Uterus (tissue), 4 donors: ENCODE results near the gene ST7. TPM values are rescaled to one million over a fixed set of nuclear protein-coding genes. Genes with fewer than 3 reads are reported as not detected.

Experiments
- DNase-seq, 2 donors: peaks; one replicate each; pipeline ENCODE4 v3.0.0-alpha.2; 2019 to 2020
- H3K27ac ChIP-seq, 2 donors: fragments of 200-600 bp; sonication (generic); 1 replicate in 1 of 2; 2 replicates in 1 of 2; pipeline ENCODE4 v1.5.1; 2016 to 2018
- H3K27me3 ChIP-seq, 2 donors: fragments of 200-600 bp; sonication (generic); one replicate each; pipeline ENCODE4 v1.5.1; 2018 to 2019; ENCODE audit warnings: control low read depth in 1 of 2
- H3K36me3 ChIP-seq, 2 donors: fragments of 200-600 bp; sonication (generic); one replicate each; pipeline ENCODE4 v1.5.1; 2019; ENCODE audit warnings: control low read depth in 1 of 2
- H3K4me1 ChIP-seq, 2 donors: fragments of 200-600 bp; sonication (generic); one replicate each; pipeline ENCODE4 v1.5.1; 2018 to 2019; ENCODE audit warnings: control low read depth in 1 of 2
- H3K4me3 ChIP-seq, 2 donors: fragments of 200-600 bp; sonication (generic); 1 replicate in 1 of 2; 2 replicates in 1 of 2; pipeline ENCODE4 v1.5.1; 2018 to 2019; ENCODE audit warnings: mild to moderate bottlenecking in 1 of 2
- H3K9me3 ChIP-seq, 2 donors: fragments of 200-600 bp; sonication (generic); one replicate each; pipeline ENCODE4 v1.5.1; 2019; ENCODE audit warnings: control low read depth in 1 of 2
- POLR2A ChIP-seq, 2 donors: fragments of 450-650 bp; IDR thresholded peaks; one replicate each; pipeline ENCODE4 v1.6.1; 2016; ENCODE audit warnings: antibody characterized with exemption in 2 of 2, mild to moderate bottlenecking in 1 of 2, moderate library complexity in 1 of 2
- intact Hi-C: fragments of 100-400 bp; cut with DNase I; formaldehyde crosslinking; loops from one replicate; pipeline ENCODE4 v1.15.1; 2023; ENCODE audit warnings: low total_unique reads
- total RNA-seq, 4 donors: library from RNA; depleted of rRNA in 3 of 4; stranded (reverse); fragments of >200 nt in 3 of 4; gene quantifications; one replicate each; pipeline versions ENCODE4 v1.1.0 to v1.2.4, GENCODE V29; 2014 to 2023
- TF ChIP-seq, protein P1 (sequence below), 4 experiments: fragments of 200-600 bp in 2 of 4; fragments of 450-650 bp in 2 of 4; sonication (generic) in 2 of 4; IDR thresholded peaks; one replicate each; pipeline ENCODE4 v1.5.1; 2016 to 2019; ENCODE audit warnings: antibody characterized with exemption in 4 of 4, mild to moderate bottlenecking in 2 of 4, moderate library complexity in 1 of 4
- donor health status: DM: yes; HTN: yes; CAD: no.

ST7 gene
- total RNA-seq, 4 donors from 2014 or later: 27.4 to 41.0 (median 31.4) TPM

DNA sequence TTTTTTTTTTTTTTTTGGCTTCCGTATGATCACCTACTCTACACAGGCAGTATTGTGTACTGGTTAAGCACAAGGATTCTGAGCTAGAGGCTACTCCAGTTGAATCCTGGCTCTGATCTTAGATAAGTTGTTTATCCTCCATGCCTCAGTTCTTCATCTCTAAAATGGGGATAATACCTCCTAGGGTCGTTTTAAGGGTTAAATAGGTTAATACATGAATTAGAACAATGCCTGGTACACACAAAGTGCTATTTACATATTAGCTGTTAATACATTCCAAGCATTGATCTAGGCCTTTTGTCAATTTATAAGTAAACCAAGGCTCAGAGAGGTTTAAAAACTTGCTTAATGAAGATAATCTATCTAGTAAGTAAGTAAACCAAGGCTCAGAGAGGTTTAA lies 59.0 kb downstream of the ST7 start:
- Histone ChIP-seq H3K9me3 (no peaks in the 10 kb centered on the region), H3K4me1 (no peaks in the 10 kb centered on the region), H3K27me3 (no peaks in the 10 kb centered on the region), H3K36me3 (no peaks in the 10 kb centered on the region), H3K27ac (no peak overlapping the region), H3K4me3 (no peak overlapping the region)
- no peak for TF ChIP-seq POLR2A (IDR thresholded peaks at IDR 0.05)
- TF ChIP-seq, protein P1, sequence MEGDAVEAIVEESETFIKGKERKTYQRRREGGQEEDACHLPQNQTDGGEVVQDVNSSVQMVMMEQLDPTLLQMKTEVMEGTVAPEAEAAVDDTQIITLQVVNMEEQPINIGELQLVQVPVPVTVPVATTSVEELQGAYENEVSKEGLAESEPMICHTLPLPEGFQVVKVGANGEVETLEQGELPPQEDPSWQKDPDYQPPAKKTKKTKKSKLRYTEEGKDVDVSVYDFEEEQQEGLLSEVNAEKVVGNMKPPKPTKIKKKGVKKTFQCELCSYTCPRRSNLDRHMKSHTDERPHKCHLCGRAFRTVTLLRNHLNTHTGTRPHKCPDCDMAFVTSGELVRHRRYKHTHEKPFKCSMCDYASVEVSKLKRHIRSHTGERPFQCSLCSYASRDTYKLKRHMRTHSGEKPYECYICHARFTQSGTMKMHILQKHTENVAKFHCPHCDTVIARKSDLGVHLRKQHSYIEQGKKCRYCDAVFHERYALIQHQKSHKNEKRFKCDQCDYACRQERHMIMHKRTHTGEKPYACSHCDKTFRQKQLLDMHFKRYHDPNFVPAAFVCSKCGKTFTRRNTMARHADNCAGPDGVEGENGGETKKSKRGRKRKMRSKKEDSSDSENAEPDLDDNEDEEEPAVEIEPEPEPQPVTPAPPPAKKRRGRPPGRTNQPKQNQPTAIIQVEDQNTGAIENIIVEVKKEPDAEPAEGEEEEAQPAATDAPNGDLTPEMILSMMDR (IDR thresholded peaks at IDR 0.05): no peak
- DNase-seq: no peak
- intact Hi-C loops: no loop called here

DNA sequence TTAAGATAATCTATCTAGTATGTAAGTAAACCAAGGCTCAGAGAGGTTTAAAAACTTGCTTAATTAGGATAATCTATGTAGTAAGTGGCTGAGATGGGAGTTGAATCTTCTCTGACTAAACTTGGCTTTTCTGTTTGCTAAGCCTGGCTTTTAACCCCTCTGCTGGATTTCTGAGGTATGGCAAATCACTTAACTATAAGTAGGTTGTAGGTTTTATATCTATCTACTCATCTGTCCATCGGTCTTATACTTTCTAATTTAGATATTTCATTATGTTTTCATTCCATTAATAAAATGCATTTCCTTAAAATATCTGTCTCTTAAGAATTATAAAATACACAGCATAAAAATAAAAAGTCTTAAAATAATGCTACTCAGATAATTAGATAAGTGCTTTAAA lies 59.4 kb downstream of the ST7 start:
- Histone ChIP-seq H3K36me3 (no peaks in the 10 kb centered on the region), H3K9me3 (no peaks in the 10 kb centered on the region), H3K27ac (no peak overlapping the region), H3K27me3 (no peaks in the 10 kb centered on the region), H3K4me1 (no peaks in the 10 kb centered on the region), H3K4me3 (no peak overlapping the region)
- intact Hi-C loops: no loop called here
- TF ChIP-seq, protein P1 (IDR thresholded peaks at IDR 0.05): peak in 1 of 4 experiments; percentile 26
- no peak for TF ChIP-seq POLR2A (IDR thresholded peaks at IDR 0.05)
- no peak for DNase-seq

DNA sequence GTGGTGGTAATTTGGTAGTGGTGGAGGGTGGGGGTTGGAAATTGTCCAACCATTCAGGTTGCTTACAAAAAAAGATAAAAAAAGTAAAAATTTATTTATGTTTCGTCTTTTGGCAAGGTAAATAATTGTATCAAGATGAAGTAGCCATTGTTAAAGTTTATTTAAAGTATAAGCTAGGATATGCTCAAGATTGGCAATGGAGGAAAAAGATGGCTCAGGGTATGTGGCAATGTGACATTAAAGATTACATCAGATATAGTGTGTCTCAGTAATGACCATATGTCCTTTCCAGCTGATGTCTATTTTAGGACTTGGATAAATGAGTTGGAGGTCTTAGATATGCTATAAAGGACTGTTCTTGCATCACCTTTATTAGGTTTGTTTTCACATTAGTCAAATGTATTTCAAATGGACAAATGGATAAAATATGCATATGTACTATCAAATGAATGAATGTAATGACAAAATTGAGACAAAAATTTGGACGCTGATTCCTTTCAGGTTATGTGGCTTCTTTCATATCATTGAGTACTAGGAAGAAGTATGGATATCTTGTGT lies 60.9 kb downstream of the ST7 start:
- no peaks in the 10 kb centered on the region for H3K4me1 ChIP-seq
- no peaks in the 10 kb centered on the region for H3K36me3 ChIP-seq
- no peaks in the 10 kb centered on the region for H3K27me3 ChIP-seq
- H3K27ac ChIP-seq: peak overlapping the region in 1 of 2 donors; percentile 5
- no peaks in the 10 kb centered on the region for H3K9me3 ChIP-seq
- TF ChIP-seq POLR2A (IDR thresholded peaks at IDR 0.05): no peak
- TF ChIP-seq, protein P1 (IDR thresholded peaks at IDR 0.05): no peak
- no peak for DNase-seq
- intact Hi-C loops: no loop called here
- no peak overlapping the region for H3K4me3 ChIP-seq

GRCh38 chr7:117014673-117015133 lies 61.4 kb downstream of the ST7 start:
- H3K4me3 ChIP-seq: no peak overlapping the region
- H3K27me3 ChIP-seq: no peaks in the 10 kb centered on the region
- H3K36me3 ChIP-seq: no peaks in the 10 kb centered on the region
- peak overlapping the region in 1 of 2 donors; percentile 5 for H3K27ac ChIP-seq
- no peak for TF ChIP-seq POLR2A (IDR thresholded peaks at IDR 0.05)
- TF ChIP-seq, protein P1 (IDR thresholded peaks at IDR 0.05): no peak
- peak; percentile 31 to 36 for DNase-seq
- H3K4me1 ChIP-seq: no peaks in the 10 kb centered on the region
- H3K9me3 ChIP-seq: no peaks in the 10 kb centered on the region
- intact Hi-C loops: no loop called here

DNA sequence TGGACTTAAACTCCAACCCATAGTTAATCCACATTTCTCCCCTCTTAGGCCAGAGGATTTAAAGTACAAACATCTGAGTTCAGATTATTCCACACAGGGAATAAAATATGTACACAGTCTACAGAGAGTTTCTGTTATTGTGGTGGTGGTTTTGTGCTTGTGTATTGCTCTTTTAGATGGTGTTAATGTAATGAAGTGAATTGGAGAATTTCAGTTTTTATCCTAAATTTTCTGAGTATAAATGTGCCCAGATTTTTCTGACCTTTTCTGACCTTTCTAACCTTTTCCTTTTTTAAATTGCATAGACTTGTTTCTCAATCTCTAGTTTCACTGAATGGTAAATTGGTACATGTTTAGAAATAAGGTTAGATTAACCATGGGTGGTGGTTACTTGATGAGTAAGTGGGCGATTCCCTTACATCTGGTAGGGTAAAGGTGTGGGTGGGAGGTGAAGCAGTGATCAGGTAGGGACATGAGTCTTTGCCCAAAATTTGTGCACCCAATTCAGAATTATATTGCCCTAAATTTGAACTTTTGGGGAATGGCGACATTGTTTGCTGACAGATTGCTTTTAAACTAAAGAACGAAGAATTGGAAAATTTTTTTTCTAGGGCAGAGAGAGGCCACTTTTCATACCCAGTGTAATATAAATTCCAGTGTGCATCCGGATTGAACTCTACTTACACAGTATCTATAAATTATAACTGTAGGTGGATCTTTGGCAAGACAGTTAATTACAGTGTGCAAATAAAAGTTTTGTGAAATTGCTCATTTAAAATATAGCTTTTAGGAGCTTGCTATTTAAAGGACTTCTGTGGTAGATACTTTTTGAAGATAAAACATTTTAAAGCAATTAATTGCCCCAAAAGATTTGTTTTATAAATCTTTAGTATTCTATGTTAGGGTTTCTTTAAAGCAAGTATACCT lies 62.2 kb downstream of the ST7 start:
- Histone ChIP-seq H3K27me3 (no peaks in the 10 kb centered on the region), H3K9me3 (no peaks in the 10 kb centered on the region), H3K4me3 (no peak overlapping the region), H3K27ac (peak overlapping the region in 1 of 2 donors; percentile 5), H3K36me3 (no peaks in the 10 kb centered on the region), H3K4me1 (no peaks in the 10 kb centered on the region)
- DNase-seq: no peak
- TF ChIP-seq, protein P1 (IDR thresholded peaks at IDR 0.05): no peak
- TF ChIP-seq POLR2A (IDR thresholded peaks at IDR 0.05): no peak
- intact Hi-C loops: no loop called here
